Placental pericyte (primary cell): ENCODE measurements around the gene KIZ. TPM values are rescaled to one million over a fixed set of nuclear protein-coding genes. Genes with fewer than 3 reads are reported as not detected.

Experiments used
- small RNA-seq: library from RNA; depleted of rRNA; stranded (forward); fragments of <200 nt; gene quantifications from one replicate; pipeline ENCODE3, GENCODE V24; 2012; ENCODE audit warnings: low replicate concordance
- total RNA-seq: library from RNA; depleted of rRNA; stranded (reverse); fragments of >200 nt; gene quantifications from 2 replicates; pipeline ENCODE4 v1.2.3, GENCODE V29; 2012

Gene KIZ, protein sequence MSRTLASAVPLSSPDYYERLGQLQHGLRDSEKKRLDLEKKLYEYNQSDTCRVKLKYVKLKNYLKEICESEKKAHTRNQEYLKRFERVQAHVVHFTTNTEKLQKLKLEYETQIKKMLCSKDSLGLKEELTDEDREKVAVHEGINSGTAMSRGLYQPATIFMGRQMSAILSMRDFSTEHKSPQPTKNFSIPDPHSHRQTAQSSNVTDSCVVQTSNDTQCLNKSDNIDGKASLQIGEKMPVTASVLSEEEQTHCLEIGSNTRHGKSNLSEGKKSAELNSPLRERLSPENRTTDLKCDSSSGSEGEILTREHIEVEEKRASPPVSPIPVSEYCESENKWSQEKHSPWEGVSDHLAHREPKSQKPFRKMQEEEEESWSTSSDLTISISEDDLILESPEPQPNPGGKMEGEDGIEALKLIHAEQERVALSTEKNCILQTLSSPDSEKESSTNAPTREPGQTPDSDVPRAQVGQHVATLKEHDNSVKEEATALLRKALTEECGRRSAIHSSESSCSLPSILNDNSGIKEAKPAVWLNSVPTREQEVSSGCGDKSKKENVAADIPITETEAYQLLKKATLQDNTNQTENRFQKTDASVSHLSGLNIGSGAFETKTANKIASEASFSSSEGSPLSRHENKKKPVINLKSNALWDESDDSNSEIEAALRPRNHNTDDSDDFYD
- total RNA-seq = 9.3 and 35.9 TPM in 2 replicates

DNA sequence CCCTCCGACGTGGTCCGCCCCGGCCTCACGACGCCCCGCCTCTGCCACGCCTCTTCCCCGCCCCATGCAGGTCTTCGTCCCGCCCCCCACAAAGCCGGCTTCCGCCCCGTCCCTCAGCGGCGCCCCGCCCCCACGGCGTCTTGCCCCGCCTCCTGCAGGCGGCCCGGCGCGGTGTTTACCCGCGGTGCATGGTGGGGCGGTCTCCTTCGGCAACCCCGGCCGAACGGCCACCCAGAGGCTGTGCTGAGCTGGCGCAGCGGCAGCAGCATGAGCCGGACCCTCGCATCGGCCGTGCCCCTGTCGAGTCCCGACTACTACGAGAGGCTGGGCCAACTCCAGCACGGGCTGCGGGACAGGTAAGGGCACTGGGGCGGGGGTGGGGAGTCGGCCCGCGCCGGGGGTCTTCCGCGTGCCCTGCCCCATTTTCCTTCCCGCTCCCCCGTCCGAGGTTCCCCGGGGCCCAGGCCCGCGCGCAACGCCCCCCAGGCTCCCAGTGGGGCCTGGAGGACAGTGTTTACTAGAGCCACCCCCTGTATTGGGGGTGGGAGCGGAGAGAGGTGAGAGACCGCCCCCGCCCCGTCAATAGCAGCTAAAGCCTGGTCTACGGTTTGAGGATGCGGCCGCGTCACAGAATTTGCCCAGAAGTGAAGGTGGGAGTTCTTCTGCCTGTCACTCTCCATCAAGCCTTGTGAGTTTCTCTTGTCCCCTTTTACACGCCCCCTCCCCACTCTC is at the start of gene KIZ:
Gene KIZ, plus strand, starts transcription at position 234 of the 732 bp plus-strand sequence. Its CDS starts 34 bp downstream, at position 268.

DNA sequence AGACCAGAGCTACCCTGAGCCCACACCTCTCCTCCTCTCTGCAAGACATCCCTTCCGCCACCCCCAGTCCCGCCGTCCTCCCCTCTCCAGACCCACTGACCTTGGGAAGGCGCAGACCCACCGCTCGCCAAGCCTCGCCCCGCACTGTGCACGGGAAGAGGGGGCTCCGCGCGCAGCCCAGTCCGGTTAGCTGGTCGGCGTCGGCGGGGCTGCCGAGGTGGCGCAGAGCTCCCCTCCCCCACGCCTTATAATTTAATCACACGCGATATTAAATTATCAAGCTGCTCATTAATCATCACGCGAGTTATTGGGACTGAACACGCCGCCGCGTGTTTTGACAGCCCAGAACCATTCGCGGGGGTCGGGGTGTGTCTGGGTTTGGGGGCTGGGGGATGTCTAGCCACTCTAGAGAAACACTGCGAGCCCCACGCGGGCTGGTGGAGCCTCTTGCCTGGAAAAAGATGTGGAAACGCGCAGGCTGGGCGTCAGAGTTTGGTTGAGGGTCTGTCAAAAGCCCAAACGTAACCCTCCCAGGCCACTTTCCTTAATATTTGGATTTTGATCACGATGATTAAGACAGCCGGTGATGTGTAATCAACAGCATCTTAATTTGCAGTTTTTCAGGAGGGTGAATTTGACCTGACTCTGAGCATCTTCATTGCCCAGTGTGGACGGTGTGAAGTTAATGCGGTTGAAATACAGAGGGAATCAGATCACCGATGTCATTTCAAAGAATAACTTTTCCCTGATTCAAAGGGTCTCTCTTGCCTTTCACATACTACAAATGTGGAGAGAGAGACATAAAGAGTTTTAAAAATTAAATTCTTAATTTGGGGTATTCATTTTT is 19.5 kb upstream of the KIZ start, which contains the start of gene LINC00237:
Gene LINC00237, minus strand, starts transcription at position 188 of the 847 bp plus-strand sequence.

Small RNA genes lying within 50 kb of the gene (small RNA-seq; reads per million reads assigned to genes)
- not detected for gene RNA5SP477

Other genes starting within 250 kb of the KIZ start
- gene LINC00237, start 19.7 kb upstream of the KIZ start, total RNA-seq = not detected in 2 replicates
- 99.1 and 112 TPM in 2 replicates for gene XRN2, start 177.2 kb downstream of the KIZ start, total RNA-seq